ENCODE results near the gene PSMD1.
"Not testable (repeated sequence)": the region's sequence is repeated elsewhere in the genome, so short reads cannot be mapped to it uniquely, and the experiment has no call there.

Gene PSMD1

DNA sequence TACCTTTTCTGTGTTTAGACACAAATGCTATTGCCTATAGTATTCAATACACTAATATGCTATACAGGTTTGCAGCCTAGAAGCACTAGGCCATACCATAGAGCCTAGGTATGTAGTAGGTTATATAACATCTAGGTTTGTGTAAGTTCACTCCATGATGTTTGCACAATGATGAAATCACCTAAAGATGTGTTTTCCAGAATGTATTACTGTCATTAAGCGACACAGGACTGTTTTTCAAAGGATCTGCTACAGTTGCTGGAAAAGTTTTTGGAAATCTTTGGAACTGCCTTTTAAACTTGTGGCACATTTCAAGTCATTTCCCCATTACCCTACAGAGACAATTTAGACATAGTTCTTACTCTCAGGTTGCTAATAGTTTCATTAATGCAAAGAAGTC, 9.3 kb downstream of the PSMD1 start:
- no peak for DNase-seq

GRCh38 chr2:231067531-231067930, 10.9 kb downstream of the PSMD1 start:
- not testable (repeated sequence) for DNase-seq; ATAC-seq (ENCODE audit: insufficient read depth, low read depth); H3K27me3 ChIP-seq (ENCODE audit: insufficient read depth, low read length, poor library complexity); H3K4me3 ChIP-seq (ENCODE audit: low read depth in 1 of 2, low read length in 2 of 2); H3K4me1 ChIP-seq (ENCODE audit: insufficient read depth, low read length); H3K9me3 ChIP-seq (ENCODE audit: insufficient read depth, low read length, severe bottlenecking); H3K9ac ChIP-seq (ENCODE audit: low read depth, low read length); H3K4me2 ChIP-seq (ENCODE audit: insufficient read depth, low read length); H2AFZ ChIP-seq (ENCODE audit: low read depth, low read length); H3K27ac ChIP-seq (ENCODE audit: low read length)
- H3K79me2 ChIP-seq (ENCODE audit: insufficient read depth, low read length): peaks cover 29% of the 10 kb centered on the region
- peaks cover 95% of the 10 kb centered on the region for H3K36me3 ChIP-seq (ENCODE audit: insufficient read depth, low read length)
- peaks cover 12% of the 10 kb centered on the region; the same call in 1 of the 2 replicates for H4K20me1 ChIP-seq (ENCODE audit: insufficient read depth, low read length)

More for the DNA sequence above, 9.3 kb downstream of the PSMD1 start:
- no peak overlapping the region for H3K9ac ChIP-seq (ENCODE audit: low read depth, low read length)
- peaks cover 45% of the 10 kb centered on the region for H3K79me2 ChIP-seq (ENCODE audit: insufficient read depth, low read length)
- ATAC-seq (ENCODE audit: insufficient read depth, low read depth): no peak
- no peak overlapping the region for H3K27ac ChIP-seq (ENCODE audit: low read length)
- peaks cover 96% of the 10 kb centered on the region for H3K36me3 ChIP-seq (ENCODE audit: insufficient read depth, low read length)
- H3K9me3 ChIP-seq (ENCODE audit: insufficient read depth, low read length, severe bottlenecking): no peaks in the 10 kb centered on the region
- H4K20me1 ChIP-seq (ENCODE audit: insufficient read depth, low read length): peaks cover 19% of the 10 kb centered on the region; the same call in 1 of the 2 replicates
- H3K27me3 ChIP-seq (ENCODE audit: insufficient read depth, low read length, poor library complexity): no peaks in the 10 kb centered on the region
- H3K4me3 ChIP-seq (ENCODE audit: low read depth in 1 of 2, low read length in 2 of 2): no peak overlapping the region
- no peak overlapping the region for H2AFZ ChIP-seq (ENCODE audit: low read depth, low read length)
- H3K4me2 ChIP-seq (ENCODE audit: insufficient read depth, low read length): no peak overlapping the region
- no peaks in the 10 kb centered on the region; the same call in 1 of the 2 replicates for H3K4me1 ChIP-seq (ENCODE audit: insufficient read depth, low read length)
- no peak for TF ChIP-seq EZH2 (IDR thresholded peaks at IDR 0.05; ENCODE audit: borderline replicate concordance, low read depth, low read length, severe bottlenecking)
- TF ChIP-seq, protein P1, sequence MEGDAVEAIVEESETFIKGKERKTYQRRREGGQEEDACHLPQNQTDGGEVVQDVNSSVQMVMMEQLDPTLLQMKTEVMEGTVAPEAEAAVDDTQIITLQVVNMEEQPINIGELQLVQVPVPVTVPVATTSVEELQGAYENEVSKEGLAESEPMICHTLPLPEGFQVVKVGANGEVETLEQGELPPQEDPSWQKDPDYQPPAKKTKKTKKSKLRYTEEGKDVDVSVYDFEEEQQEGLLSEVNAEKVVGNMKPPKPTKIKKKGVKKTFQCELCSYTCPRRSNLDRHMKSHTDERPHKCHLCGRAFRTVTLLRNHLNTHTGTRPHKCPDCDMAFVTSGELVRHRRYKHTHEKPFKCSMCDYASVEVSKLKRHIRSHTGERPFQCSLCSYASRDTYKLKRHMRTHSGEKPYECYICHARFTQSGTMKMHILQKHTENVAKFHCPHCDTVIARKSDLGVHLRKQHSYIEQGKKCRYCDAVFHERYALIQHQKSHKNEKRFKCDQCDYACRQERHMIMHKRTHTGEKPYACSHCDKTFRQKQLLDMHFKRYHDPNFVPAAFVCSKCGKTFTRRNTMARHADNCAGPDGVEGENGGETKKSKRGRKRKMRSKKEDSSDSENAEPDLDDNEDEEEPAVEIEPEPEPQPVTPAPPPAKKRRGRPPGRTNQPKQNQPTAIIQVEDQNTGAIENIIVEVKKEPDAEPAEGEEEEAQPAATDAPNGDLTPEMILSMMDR (IDR thresholded peaks at IDR 0.05; ENCODE audit: borderline replicate concordance, extremely low read depth, low read length, poor library complexity, severe bottlenecking): no peak

DNA sequence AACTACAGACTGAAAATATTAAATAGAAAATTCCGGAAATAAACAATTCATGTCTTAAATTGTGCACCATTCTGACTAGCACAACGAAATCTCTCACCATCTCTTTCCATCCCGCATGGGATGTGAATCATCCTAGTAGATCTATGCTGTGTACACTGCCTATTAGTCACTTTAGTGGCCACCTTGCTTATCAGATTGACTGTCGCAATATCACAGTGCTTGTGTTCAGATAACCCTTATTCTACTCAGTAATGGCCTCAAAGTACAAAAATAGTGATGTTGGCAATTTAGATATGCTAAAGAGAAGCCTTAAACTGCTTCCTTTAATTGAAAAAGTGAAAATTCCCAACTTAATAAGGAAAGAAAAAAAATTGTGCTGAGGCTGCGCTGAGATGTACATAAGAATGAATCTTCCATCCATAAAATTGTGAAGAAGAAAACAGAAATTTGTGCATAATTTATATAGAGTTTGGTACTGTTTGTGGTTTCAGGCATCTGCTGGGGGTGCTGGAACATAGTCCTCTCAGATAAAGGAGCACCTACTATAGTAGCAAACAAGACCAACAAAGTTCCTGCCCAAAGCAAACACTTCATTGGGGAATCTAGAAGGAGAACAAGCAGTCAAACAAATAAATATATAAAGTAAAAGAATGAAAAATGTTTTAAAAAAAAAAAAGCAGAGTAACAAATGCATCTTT, 12.0 kb downstream of the PSMD1 start:
- ATAC-seq (ENCODE audit: insufficient read depth, low read depth): no peak
- H3K79me2 ChIP-seq (ENCODE audit: insufficient read depth, low read length): peaks cover 18% of the 10 kb centered on the region
- H3K36me3 ChIP-seq (ENCODE audit: insufficient read depth, low read length): peaks cover 93% of the 10 kb centered on the region
- H3K9ac ChIP-seq (ENCODE audit: low read depth, low read length): no peak overlapping the region
- H3K4me1 ChIP-seq (ENCODE audit: insufficient read depth, low read length): no peaks in the 10 kb centered on the region
- no peak overlapping the region for H3K27ac ChIP-seq (ENCODE audit: low read length)
- no peaks in the 10 kb centered on the region for H3K9me3 ChIP-seq (ENCODE audit: insufficient read depth, low read length, severe bottlenecking)
- H3K4me2 ChIP-seq (ENCODE audit: insufficient read depth, low read length): no peak overlapping the region
- TF ChIP-seq, protein P1 (IDR thresholded peaks at IDR 0.05; ENCODE audit: borderline replicate concordance, extremely low read depth, low read length, poor library complexity, severe bottlenecking): no peak
- TF ChIP-seq EZH2 (IDR thresholded peaks at IDR 0.05; ENCODE audit: borderline replicate concordance, low read depth, low read length, severe bottlenecking): no peak
- no peaks in the 10 kb centered on the region for H3K27me3 ChIP-seq (ENCODE audit: insufficient read depth, low read length, poor library complexity)
- no peak overlapping the region for H2AFZ ChIP-seq (ENCODE audit: low read depth, low read length)
- DNase-seq: no peak
- H3K4me3 ChIP-seq (ENCODE audit: low read depth in 1 of 2, low read length in 2 of 2): no peak overlapping the region
- peaks cover 8% of the 10 kb centered on the region; the same call in 1 of the 2 replicates for H4K20me1 ChIP-seq (ENCODE audit: insufficient read depth, low read length)

DNA sequence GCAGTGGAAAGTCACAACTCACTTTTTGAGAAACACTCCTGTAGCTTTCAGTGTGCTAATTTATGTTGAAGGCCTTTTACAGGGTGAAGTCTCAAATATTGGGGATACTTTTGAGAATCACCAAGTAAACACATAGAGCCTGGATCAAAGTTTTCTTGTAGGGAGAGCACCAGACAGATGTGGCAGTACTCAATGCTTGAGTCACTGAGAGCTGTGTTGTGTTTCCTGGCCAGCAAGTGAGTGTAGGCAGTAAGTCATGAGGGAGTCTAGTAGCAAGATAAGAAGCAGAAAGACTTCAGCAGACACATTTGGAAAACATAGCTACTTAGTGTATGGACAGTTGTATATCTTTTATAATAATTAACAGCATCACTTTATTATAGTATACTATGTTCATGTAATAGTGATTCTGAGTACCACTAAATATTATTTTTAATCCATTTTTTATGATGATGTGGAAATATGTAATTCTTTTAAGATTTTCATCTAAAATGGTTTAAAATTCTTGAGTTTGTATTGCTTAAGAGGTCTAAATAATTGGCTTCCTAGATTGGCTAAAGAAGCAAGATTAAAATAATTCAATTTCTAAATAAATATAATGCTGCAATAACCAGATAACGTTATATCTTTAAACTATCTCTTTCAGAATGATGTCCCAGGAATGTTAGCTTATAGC, 12.8 kb downstream of the PSMD1 start:
- no peak for DNase-seq
- no peak overlapping the region for H3K27ac ChIP-seq (ENCODE audit: low read length)
- no peak overlapping the region for H3K4me3 ChIP-seq (ENCODE audit: low read depth in 1 of 2, low read length in 2 of 2)
- no peak overlapping the region for H3K9ac ChIP-seq (ENCODE audit: low read depth, low read length)
- no peak overlapping the region for H2AFZ ChIP-seq (ENCODE audit: low read depth, low read length)
- H3K79me2 ChIP-seq (ENCODE audit: insufficient read depth, low read length): peaks cover 9% of the 10 kb centered on the region; the same call in 1 of the 2 replicates
- H3K4me2 ChIP-seq (ENCODE audit: insufficient read depth, low read length): no peak overlapping the region
- H3K9me3 ChIP-seq (ENCODE audit: insufficient read depth, low read length, severe bottlenecking): no peaks in the 10 kb centered on the region
- no peaks in the 10 kb centered on the region for H3K27me3 ChIP-seq (ENCODE audit: insufficient read depth, low read length, poor library complexity)
- ATAC-seq (ENCODE audit: insufficient read depth, low read depth): no peak
- peaks cover 8% of the 10 kb centered on the region; the same call in 1 of the 2 replicates for H4K20me1 ChIP-seq (ENCODE audit: insufficient read depth, low read length)
- peaks cover 88% of the 10 kb centered on the region for H3K36me3 ChIP-seq (ENCODE audit: insufficient read depth, low read length)
- H3K4me1 ChIP-seq (ENCODE audit: insufficient read depth, low read length): no peaks in the 10 kb centered on the region
- TF ChIP-seq, protein P1 (IDR thresholded peaks at IDR 0.05; ENCODE audit: borderline replicate concordance, extremely low read depth, low read length, poor library complexity, severe bottlenecking): no peak
- no peak for TF ChIP-seq EZH2 (IDR thresholded peaks at IDR 0.05; ENCODE audit: borderline replicate concordance, low read depth, low read length, severe bottlenecking)

Measured in DND-41 (cell line).